ENCODE results near the gene THSD7B.

Gene THSD7B

GRCh38 chr2:137250401-137250800 lies 485.1 kb downstream of the THSD7B start:
- Histone ChIP-seq H3K4me3 (no peak overlapping the region), H3K9ac (ENCODE audit: insufficient read length) (no peak overlapping the region), H3K27ac (no peak overlapping the region), H3K36me3 (ENCODE audit: insufficient read depth, low read length) (no peaks in the 10 kb centered on the region), H3K9me3 (ENCODE audit: low read depth, low read length) (no peaks in the 10 kb centered on the region)
- no peak for DNase-seq (ENCODE audit: low read depth, low spot score)
- no peak for TF ChIP-seq FOXP2 (optimal IDR thresholded peaks at IDR 0.05; ENCODE audit: control extremely low read depth, extremely low read length, insufficient read depth)
- no peak for TF ChIP-seq POLR2AphosphoS5 (IDR thresholded peaks at IDR 0.05; ENCODE audit: borderline replicate concordance, low read depth, low read length)
- TF ChIP-seq EZH2 (IDR thresholded peaks at IDR 0.05): no peak

- Histone ChIP-seq H3K9me3 (ENCODE audit: low read depth, low read length) (no peaks in the 10 kb centered on the region), H3K4me3 (no peak overlapping the region), H3K36me3 (ENCODE audit: insufficient read depth, low read length) (no peaks in the 10 kb centered on the region), H3K9ac (ENCODE audit: insufficient read length) (no peak overlapping the region), H3K27ac (no peak overlapping the region)
- DNase-seq (ENCODE audit: low read depth, low spot score): no peak
- TF ChIP-seq POLR2AphosphoS5 (IDR thresholded peaks at IDR 0.05; ENCODE audit: borderline replicate concordance, low read depth, low read length) (no peak), FOXP2 (optimal IDR thresholded peaks at IDR 0.05; ENCODE audit: control extremely low read depth, extremely low read length, insufficient read depth) (no peak), EZH2 (IDR thresholded peaks at IDR 0.05) (no peak)
Measured at GRCh38 chr2:137251045-137251444, 485.7 kb downstream of the THSD7B start.

- no peak for TF ChIP-seq FOXP2 (optimal IDR thresholded peaks at IDR 0.05; ENCODE audit: control extremely low read depth, extremely low read length, insufficient read depth)
- no peaks in the 10 kb centered on the region for H3K36me3 ChIP-seq (ENCODE audit: insufficient read depth, low read length)
- H3K4me3 ChIP-seq: no peak overlapping the region
- H3K9ac ChIP-seq (ENCODE audit: insufficient read length): no peak overlapping the region
- H3K27ac ChIP-seq: no peak overlapping the region
- no peaks in the 10 kb centered on the region for H3K9me3 ChIP-seq (ENCODE audit: low read depth, low read length)
- DNase-seq (ENCODE audit: low read depth, low spot score): no peak
Measured at GRCh38 chr2:137252934-137253333, 487.6 kb downstream of the THSD7B start.

GRCh38 chr2:137254052-137254451 lies 488.7 kb downstream of the THSD7B start:
- Histone ChIP-seq H3K9ac (ENCODE audit: insufficient read length) (no peak overlapping the region), H3K27ac (no peak overlapping the region), H3K36me3 (ENCODE audit: insufficient read depth, low read length) (no peaks in the 10 kb centered on the region), H3K9me3 (ENCODE audit: low read depth, low read length) (no peaks in the 10 kb centered on the region), H3K4me3 (no peak overlapping the region)
- DNase-seq (ENCODE audit: low read depth, low spot score): no peak
- TF ChIP-seq EZH2 (IDR thresholded peaks at IDR 0.05) (no peak), FOXP2 (optimal IDR thresholded peaks at IDR 0.05; ENCODE audit: control extremely low read depth, extremely low read length, insufficient read depth) (no peak)

- Histone ChIP-seq H3K4me3 (no peak overlapping the region), H3K9me3 (ENCODE audit: low read depth, low read length) (no peaks in the 10 kb centered on the region), H3K27ac (no peak overlapping the region), H3K36me3 (ENCODE audit: insufficient read depth, low read length) (no peaks in the 10 kb centered on the region), H3K9ac (ENCODE audit: insufficient read length) (no peak overlapping the region)
- no peak for DNase-seq (ENCODE audit: low read depth, low spot score)
- TF ChIP-seq FOXP2 (optimal IDR thresholded peaks at IDR 0.05; ENCODE audit: control extremely low read depth, extremely low read length, insufficient read depth): no peak
- TF ChIP-seq POLR2AphosphoS5 (IDR thresholded peaks at IDR 0.05; ENCODE audit: borderline replicate concordance, low read depth, low read length): no peak
- no peak for TF ChIP-seq EZH2 (IDR thresholded peaks at IDR 0.05)
Measured at GRCh38 chr2:137255345-137255744, 490.0 kb downstream of the THSD7B start.

- no peak for DNase-seq (ENCODE audit: low read depth, low spot score)
- Histone ChIP-seq H3K9me3 (ENCODE audit: low read depth, low read length) (no peaks in the 10 kb centered on the region), H3K27ac (no peak overlapping the region), H3K9ac (ENCODE audit: insufficient read length) (no peak overlapping the region), H3K36me3 (ENCODE audit: insufficient read depth, low read length) (no peaks in the 10 kb centered on the region), H3K4me3 (no peak overlapping the region)
- TF ChIP-seq FOXP2 (optimal IDR thresholded peaks at IDR 0.05; ENCODE audit: control extremely low read depth, extremely low read length, insufficient read depth) (no peak), EZH2 (IDR thresholded peaks at IDR 0.05) (no peak), POLR2AphosphoS5 (IDR thresholded peaks at IDR 0.05; ENCODE audit: borderline replicate concordance, low read depth, low read length) (no peak)
Measured at GRCh38 chr2:137255990-137256389, 490.6 kb downstream of the THSD7B start.

GRCh38 chr2:137261881-137262585 lies 496.7 kb downstream of the THSD7B start:
- H3K36me3 ChIP-seq (ENCODE audit: insufficient read depth, low read length): no peaks in the 10 kb centered on the region
- no peak overlapping the region for H3K9ac ChIP-seq (ENCODE audit: insufficient read length)
- no peak overlapping the region for H3K4me3 ChIP-seq
- H3K27ac ChIP-seq: no peak overlapping the region
- DNase-seq (ENCODE audit: low read depth, low spot score): no peak
- TF ChIP-seq POLR2AphosphoS5 (IDR thresholded peaks at IDR 0.05; ENCODE audit: borderline replicate concordance, low read depth, low read length) (no peak), FOXP2 (optimal IDR thresholded peaks at IDR 0.05; ENCODE audit: control extremely low read depth, extremely low read length, insufficient read depth) (no peak), EZH2 (IDR thresholded peaks at IDR 0.05) (no peak)
- no peaks in the 10 kb centered on the region for H3K9me3 ChIP-seq (ENCODE audit: low read depth, low read length)

GRCh38 chr2:137262594-137262993 lies 497.2 kb downstream of the THSD7B start:
- Histone ChIP-seq H3K9ac (ENCODE audit: insufficient read length) (no peak overlapping the region), H3K27ac (no peak overlapping the region), H3K36me3 (ENCODE audit: insufficient read depth, low read length) (no peaks in the 10 kb centered on the region), H3K9me3 (ENCODE audit: low read depth, low read length) (no peaks in the 10 kb centered on the region), H3K4me3 (no peak overlapping the region)
- no peak for DNase-seq (ENCODE audit: low read depth, low spot score)
- TF ChIP-seq POLR2AphosphoS5 (IDR thresholded peaks at IDR 0.05; ENCODE audit: borderline replicate concordance, low read depth, low read length) (no peak), FOXP2 (optimal IDR thresholded peaks at IDR 0.05; ENCODE audit: control extremely low read depth, extremely low read length, insufficient read depth) (no peak), EZH2 (IDR thresholded peaks at IDR 0.05) (no peak)
